ENCODE results near the gene HS1BP3.

The HS1BP3 gene

DNA sequence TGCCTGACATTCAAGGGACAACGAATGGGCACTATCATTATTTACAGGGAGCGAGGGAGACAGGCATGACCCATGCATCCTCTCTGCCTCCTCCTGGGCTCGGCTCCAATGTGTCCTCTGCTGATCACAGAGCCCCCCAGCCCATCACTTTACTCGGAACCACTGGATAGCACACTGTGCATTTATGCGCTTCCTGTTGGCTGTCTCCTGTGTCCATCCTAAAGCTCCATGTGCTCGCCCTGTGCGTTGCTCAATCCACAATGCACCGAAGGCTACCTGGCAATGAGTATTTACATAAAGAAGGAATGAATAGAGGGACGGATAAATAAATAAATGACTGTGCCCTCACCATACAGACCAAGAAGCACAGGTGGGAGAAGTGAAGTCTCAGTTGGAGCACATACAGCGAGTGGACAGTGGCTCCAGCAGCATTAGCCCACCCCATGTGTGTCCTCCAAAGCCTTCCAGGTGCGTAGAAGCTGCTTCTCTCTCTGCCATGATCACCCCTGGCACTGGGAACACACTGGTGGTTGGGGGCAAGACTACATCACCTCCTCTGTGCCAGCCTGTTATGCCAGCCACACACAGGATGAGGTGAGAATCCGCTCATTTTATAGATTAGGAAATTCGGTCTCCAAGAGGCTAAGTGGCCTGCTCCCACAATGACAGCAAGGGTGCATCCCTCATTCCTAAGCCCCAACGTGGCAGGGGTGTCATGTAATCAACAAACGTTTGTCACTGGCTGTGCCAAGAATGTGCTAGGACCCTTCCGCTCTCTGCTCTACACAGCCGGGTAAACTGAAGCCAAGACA is 13.7 kb upstream of the HS1BP3 start:
- in situ Hi-C loops (cut with MboI; ENCODE audit: low sequenced_read_pairs): loop anchor here (10.0 kb wide), 1 partner anchor 300 kb away; no protein-coding TSS in a partner anchor

DNA sequence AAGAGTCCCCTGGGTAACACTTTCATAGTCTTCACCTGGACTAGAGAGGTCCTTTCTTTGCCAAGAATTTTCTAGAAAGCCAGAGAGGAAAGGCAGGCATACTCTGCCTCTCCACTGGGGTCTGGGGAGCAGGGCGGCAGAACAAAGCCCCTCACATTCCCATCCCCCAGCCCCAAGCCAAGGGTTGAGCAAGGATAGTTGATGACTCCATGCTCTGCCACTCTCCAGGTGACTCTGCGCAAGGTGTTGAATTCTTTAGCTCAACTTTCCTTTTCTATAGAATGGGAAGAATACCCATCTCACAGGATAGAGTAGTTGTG is 13.1 kb upstream of the HS1BP3 start:
- in situ Hi-C loops (cut with MboI; ENCODE audit: low sequenced_read_pairs): loop anchor here (10.0 kb wide), 1 partner anchor 301 kb away; no protein-coding TSS in a partner anchor

GRCh38 chr2:20663196-20664070 is 12.5 kb upstream of the HS1BP3 start:
- in situ Hi-C loops (cut with MboI; ENCODE audit: low sequenced_read_pairs): loop anchor here (10.0 kb wide), 1 partner anchor 301 kb away; no protein-coding TSS in a partner anchor

- in situ Hi-C loops (cut with MboI; ENCODE audit: low sequenced_read_pairs): loop anchor here (10.0 kb wide), 1 partner anchor 302 kb away; no protein-coding TSS in a partner anchor
Measured at GRCh38 chr2:20662308-20662937, 11.5 kb upstream of the HS1BP3 start.

GRCh38 chr2:20661421-20662307 is 10.8 kb upstream of the HS1BP3 start:
- in situ Hi-C loops (cut with MboI; ENCODE audit: low sequenced_read_pairs): loop anchor here (10.0 kb wide), 1 partner anchor 303 kb away; no protein-coding TSS in a partner anchor

DNA sequence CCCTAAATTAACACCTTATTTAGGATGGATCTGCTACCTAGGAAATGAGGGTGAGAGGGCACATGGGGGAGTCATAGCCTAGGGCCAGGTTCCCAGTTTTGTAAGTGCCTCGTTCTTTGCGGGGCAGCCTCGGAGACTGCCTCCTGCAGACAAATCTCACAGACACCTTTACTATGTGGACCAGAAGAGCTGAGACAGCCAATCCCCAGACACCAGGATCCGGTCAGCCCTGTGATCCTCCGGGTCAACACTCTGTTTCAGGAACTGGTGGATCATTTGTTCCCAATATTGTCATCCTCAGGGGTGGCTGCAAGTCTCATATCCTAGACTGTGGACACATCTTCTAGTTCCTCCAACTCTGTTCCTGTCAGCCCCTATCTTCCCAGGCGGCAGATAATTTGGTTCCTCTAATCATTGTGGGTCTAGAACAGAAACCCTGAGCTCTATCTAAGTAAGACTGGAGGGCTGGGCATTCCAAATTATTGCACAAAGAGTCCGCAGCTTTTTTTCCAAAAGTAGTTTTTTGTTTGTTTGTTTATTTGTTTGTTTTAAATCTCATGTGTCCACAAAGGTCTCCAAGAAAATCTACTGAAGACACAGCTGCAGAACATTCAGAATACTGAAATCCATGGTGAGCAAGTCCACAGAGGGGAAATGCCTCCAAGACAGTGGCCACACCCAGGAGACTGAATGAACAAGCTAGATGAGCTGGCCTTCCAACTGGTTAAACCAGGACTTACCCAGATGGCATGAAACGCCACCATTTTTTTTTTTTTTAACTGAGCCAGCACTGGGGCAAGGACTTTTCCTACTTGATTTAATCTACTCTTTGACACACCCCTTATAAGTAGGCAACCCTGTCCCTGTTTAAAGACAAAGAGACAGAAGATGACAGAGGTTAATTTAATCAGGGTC is 9.9 kb upstream of the HS1BP3 start:
- in situ Hi-C loops (cut with MboI; ENCODE audit: low sequenced_read_pairs): loop anchor here (10.0 kb wide), 1 partner anchor 304 kb away; no protein-coding TSS in a partner anchor

DNA sequence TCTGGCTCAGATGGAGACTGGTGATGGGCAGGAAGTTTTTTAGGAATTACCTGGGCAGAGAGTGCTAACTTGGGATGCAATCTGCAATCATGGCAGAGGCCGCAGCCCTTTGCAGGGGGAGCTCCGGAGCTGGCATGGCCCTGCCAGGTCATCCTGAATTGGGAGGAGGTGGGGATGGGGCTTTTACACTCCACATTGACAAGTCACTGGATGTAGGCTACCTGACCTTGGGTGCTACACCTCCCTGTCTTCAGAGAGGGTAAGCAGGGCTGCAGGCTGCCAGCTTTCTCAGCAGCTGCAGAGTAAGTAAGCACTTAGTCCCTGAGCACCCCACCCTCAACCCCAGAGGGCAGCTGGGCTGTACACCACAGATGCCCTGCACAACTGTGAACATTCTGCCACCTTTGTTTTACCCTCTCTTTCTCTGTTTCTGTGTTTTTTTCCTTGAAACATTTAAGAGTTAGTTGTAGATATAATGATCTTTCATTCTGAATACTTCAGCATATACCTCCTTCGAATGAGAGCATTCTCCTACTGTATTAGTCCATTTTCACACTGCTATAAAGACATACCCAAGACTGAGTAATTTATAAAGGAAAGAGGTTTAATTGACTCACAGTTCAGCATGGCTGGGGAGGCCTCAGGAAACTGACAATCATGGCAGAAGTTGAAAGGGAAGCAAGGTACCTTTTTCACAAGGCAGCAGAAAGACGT is 6.8 kb upstream of the HS1BP3 start:
- in situ Hi-C loops (cut with MboI; ENCODE audit: low sequenced_read_pairs): no loop called here

DNA sequence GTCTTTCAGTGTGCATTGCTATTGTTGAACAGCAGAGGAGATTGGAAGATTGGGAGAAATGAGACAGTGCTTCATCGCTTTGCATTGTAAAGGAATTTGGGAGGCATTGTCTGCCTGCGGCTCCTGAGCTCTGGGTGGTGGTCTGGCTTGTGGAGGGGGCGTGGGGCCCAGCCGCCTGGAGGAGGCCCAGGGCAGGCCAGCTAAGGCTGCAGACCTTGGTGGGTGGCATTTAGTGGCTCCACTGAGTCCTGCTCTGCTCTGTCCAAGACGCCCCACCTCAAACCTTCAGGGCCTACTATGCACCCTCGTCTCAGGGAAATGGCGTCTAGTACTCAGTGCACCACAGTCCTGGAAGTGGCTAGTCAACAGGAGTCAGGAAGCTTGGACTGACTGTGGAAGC is 5.7 kb upstream of the HS1BP3 start:
- in situ Hi-C loops (cut with MboI; ENCODE audit: low sequenced_read_pairs): no loop called here

DNA sequence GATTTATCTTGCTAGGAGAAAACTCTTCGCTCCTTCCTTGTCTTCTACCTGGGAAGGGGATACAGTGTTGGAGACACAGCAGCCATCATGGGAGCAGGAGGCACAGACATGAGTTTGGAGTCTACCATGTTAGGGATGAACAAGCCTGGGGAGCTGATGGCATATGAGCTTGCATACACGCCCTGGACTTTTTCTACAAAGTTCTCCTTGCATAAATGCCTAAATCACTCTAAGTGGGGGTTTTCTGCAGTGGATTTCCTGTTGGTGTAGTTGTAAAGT is 3.6 kb upstream of the HS1BP3 start:
- in situ Hi-C loops (cut with MboI; ENCODE audit: low sequenced_read_pairs): no loop called here

- in situ Hi-C loops (cut with MboI; ENCODE audit: low sequenced_read_pairs): no loop called here
Measured at GRCh38 chr2:20653695-20654534, 3.0 kb upstream of the HS1BP3 start.

DNA sequence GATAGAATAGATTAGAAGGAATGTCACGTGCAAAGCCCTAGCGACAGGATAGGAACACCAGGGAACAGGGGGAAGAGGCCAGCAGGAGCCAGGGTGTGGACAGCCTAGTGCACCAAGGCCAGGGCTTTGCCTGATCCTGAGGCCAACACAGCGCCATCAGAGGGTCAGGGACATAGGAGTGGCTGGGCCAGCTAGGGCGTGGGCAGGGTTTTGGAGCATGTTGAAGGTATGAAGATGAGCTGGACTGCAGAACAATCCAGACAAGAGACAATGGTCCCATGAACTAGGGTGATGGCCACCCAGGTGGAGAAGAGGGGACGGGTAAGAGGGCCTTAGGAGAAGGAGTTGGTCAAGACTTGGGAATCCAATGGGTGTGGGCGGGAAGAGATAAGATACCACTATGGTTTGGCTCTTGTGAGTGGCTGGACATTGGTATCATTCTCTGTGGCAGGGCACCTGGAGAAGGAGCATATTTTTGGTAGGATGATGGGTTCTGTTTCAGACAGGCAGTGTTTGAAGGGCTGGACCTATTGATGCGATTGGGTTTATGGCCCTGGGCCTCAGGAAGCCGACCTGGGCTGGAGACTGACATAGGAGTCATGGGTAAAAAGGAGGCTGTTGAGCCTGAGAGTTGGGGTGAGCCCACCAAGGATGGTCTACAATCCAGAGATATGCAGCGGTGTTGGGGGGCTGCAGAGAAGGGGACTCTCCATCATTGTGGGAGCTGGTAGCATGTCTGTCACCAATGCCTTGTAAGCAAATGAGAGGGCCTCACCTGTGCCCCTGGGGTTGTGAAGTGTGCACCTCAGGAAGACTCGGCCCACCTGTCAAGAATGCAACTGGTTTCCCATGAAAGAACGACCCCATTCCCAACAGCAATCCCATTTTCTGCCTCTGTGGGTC is 2.0 kb upstream of the HS1BP3 start:
- in situ Hi-C loops (cut with MboI; ENCODE audit: low sequenced_read_pairs): no loop called here

- in situ Hi-C loops (cut with MboI; ENCODE audit: low sequenced_read_pairs): no loop called here
Measured at GRCh38 chr2:20652141-20652540, 1.2 kb upstream of the HS1BP3 start.

GRCh38 chr2:20651731-20652099 is 817 bp upstream of the HS1BP3 start:
- in situ Hi-C loops (cut with MboI; ENCODE audit: low sequenced_read_pairs): no loop called here

DNA sequence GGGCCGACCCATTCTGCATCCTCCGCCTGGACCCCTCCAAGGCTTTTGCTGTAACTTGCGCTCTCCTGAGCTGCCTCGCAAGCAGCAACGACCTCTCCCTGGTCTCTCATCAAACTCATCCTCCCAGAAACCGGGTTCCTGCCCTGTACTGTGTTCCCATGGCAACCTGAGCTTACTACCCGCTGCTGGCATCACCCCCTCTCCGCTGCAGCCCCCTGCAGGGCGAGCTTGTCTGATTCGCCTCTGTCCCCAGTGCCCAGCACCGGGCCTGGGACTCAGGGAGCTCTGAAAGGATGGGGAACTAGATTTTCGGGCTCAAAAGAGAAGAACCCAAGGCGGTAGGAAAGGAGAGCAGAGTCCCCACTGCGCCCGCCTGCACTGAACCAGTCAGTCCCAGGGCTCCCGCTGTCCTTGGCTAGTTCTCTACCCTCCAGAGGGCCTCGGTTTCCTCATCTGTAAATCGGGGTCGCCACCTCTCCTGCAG is 463 bp downstream of the HS1BP3 start:
- in situ Hi-C loops (cut with MboI; ENCODE audit: low sequenced_read_pairs): no loop called here

GRCh38 chr2:20649976-20650375 is 922 bp downstream of the HS1BP3 start:
- in situ Hi-C loops (cut with MboI; ENCODE audit: low sequenced_read_pairs): loop anchor here (10.0 to 25.0 kb wide), 3 partner anchors 195 to 713 kb away; no protein-coding TSS in a partner anchor

DNA sequence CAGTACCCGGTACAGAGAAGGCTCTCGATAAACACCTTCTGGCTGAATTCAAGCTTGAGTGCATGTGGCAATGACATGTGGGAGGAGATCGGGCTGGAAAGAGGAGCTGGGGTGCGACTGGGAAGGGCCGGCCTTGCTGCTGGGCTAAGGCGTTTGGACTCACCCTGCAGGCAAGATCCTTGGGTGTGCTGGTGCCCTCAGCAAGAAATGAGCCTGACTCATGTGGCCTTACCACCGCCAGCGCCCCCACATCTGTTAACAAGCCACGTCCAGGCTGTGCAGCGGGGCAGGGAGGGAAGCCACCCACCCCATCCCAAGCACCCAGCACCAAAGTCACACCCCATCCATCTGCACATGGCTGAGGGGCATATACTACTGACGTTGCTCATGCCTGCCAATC is 1.3 kb downstream of the HS1BP3 start:
- in situ Hi-C loops (cut with MboI; ENCODE audit: low sequenced_read_pairs): loop anchor here (10.0 to 25.0 kb wide), 3 partner anchors 195 to 712 kb away; no protein-coding TSS in a partner anchor

DNA sequence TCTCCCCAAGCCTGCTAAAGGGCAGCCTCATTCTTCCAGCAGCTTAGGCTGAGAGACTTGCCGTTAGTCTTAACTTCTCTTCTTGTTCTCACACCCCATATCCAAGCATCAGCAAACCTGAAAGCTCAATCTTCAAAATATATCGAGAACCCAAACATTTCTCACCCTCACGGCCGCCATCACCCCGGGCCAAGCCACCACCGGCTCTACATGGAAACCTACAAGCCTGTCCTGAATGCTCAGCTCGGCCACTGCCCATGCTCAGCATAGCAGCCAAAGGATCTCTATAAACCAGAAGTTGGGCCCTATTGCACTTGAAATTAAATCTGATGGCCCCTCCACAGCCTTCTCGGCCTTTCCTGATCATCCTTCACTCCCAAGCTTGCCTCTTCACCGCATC is 2.1 kb downstream of the HS1BP3 start:
- in situ Hi-C loops (cut with MboI; ENCODE audit: low sequenced_read_pairs): loop anchor here (10.0 to 25.0 kb wide), 3 partner anchors 194 to 712 kb away; no protein-coding TSS in a partner anchor
